Endothelial cell of umbilical vein (primary cell): ENCODE data around the gene SLC26A6. TPM values are rescaled to one million over a fixed set of nuclear protein-coding genes. Genes with fewer than 3 reads are reported as not detected.

Source experiments
- BruUV-seq: library from RNA; stranded (reverse); fragments of 400-500 nt; replicated peaks from 2 replicates; lab custom pipeline; 2021; lab: Mats Ljungman, UMichigan
- CTCF ChIA-PET: fragments of 300-600, 350-600 bp; sonication (Branson Sonifier 250); formaldehyde crosslinking; loops from one replicate; lab custom pipeline; 2021; ENCODE audit warnings: antibody characterized with exemption, inconsistent platforms; lab: Charles Lee
- POLR2A ChIA-PET: fragments of 300-600, 350-600 bp; sonication (Branson Sonifier 250); formaldehyde crosslinking; loops from one replicate; lab custom pipeline; 2021; ENCODE audit warnings: antibody characterized with exemption, inconsistent platforms; lab: Charles Lee
- DNase-seq: peaks from one replicate; pipeline ENCODE4 v3.0.0-alpha.2; 2011; ENCODE audit warnings: low read depth, low spot score
- FAIRE-seq: peaks from 2 replicates; lab custom pipeline; 2011; peaks lifted over from hg19 to GRCh38; lab: Jason Lieb, UNC
- H2AFZ ChIP-seq: 2 replicates; pipeline ENCODE4 v1.6.0; 2012; ENCODE audit warnings: low read depth, low read length, control low read depth, inconsistent platforms
- H3K27ac ChIP-seq: 2 replicates; pipeline ENCODE4 v1.5.1; 2011; ENCODE audit warnings: low read depth, mild to moderate bottlenecking, control low read depth, low read length, moderate library complexity; ENCODE audit not compliant: insufficient read depth
- H3K27me3 ChIP-seq, 2 experiments: 2 replicates each; pipeline versions ENCODE4 v1.6.0 to v1.6.1; 2011; ENCODE audit warnings: low read length in 2 of 2, mixed read lengths in 1 of 2; ENCODE audit not compliant: control insufficient read depth in 2 of 2, insufficient read depth in 2 of 2
- H3K36me3 ChIP-seq, 2 experiments: 2 replicates in 1 of 2; 3 replicates in 1 of 2; pipeline ENCODE4 v1.5.1; 2011; ENCODE audit warnings: low read length in 2 of 2, mild to moderate bottlenecking in 1 of 2, moderate library complexity in 1 of 2; ENCODE audit not compliant: control insufficient read depth in 2 of 2, insufficient read depth in 2 of 2; ENCODE audit errors: extremely low read depth in 1 of 2
- H3K4me1 ChIP-seq: 3 replicates; pipeline ENCODE4 v1.5.1; 2011; ENCODE audit warnings: mild to moderate bottlenecking, low read length; ENCODE audit not compliant: control insufficient read depth, insufficient read depth; ENCODE audit errors: extremely low read depth
- H3K4me2 ChIP-seq: 2 replicates; pipeline ENCODE4 v1.6.1; 2011; ENCODE audit warnings: low read length, control low read depth, mixed read lengths; ENCODE audit not compliant: insufficient read depth
- H3K4me3 ChIP-seq, 3 experiments: fragments of 200-600 bp in 1 of 3; sonication (generic), shearing (Covaris generic) in 1 of 3; replicated peaks in 1 of 3; 2 replicates each; pipeline ENCODE4 v1.5.1; 2011 to 2016; ENCODE audit warnings: control low read depth in 3 of 3, low read length in 3 of 3, mild to moderate bottlenecking in 2 of 3, inconsistent platforms in 1 of 3, low read depth in 1 of 3, moderate library complexity in 1 of 3; ENCODE audit not compliant: insufficient read depth in 1 of 3
- H3K79me2 ChIP-seq: 2 replicates; pipeline ENCODE4 v1.6.0; 2012; ENCODE audit warnings: low read length, inconsistent platforms; ENCODE audit not compliant: control insufficient read depth, insufficient read depth
- H3K9ac ChIP-seq: replicated peaks from 2 replicates; pipeline ENCODE3; 2011; ENCODE audit warnings: low read length, control low read depth; ENCODE audit not compliant: insufficient read depth; ENCODE audit errors: extremely low read depth
- H3K9me1 ChIP-seq: replicated peaks from 3 replicates; pipeline ENCODE4 v1.6.0; 2011; ENCODE audit warnings: mild to moderate bottlenecking, low read length; ENCODE audit not compliant: control insufficient read depth, insufficient read depth; ENCODE audit errors: extremely low read depth
- H3K9me3 ChIP-seq: replicated peaks from 2 replicates; pipeline ENCODE4 v1.5.1; 2012; ENCODE audit warnings: low read length, inconsistent platforms; ENCODE audit not compliant: control insufficient read depth, insufficient read depth
- H4K20me1 ChIP-seq: replicated peaks from 2 replicates; pipeline ENCODE3; 2011; ENCODE audit warnings: mild to moderate bottlenecking, low read length; ENCODE audit not compliant: control insufficient read depth, insufficient read depth; ENCODE audit errors: extremely low read depth
- CTCF ChIP-seq, 2 donors: IDR thresholded peaks; 1 replicate in 1 of 2; 2 replicates in 1 of 2; pipeline ENCODE4 v1.5.1; 2011; ENCODE audit warnings: low read length in 2 of 2, mild to moderate bottlenecking in 2 of 2, moderate library complexity in 2 of 2, control low read depth in 1 of 2, inconsistent platforms in 1 of 2, low read depth in 1 of 2; ENCODE audit not compliant: insufficient read depth in 1 of 2; ENCODE audit errors: extremely low read depth in 1 of 2
- EZH2 ChIP-seq: IDR thresholded peaks from 2 replicates; pipeline ENCODE4 v1.6.1; 2012; ENCODE audit warnings: borderline replicate concordance, low read depth, mild to moderate bottlenecking, moderate library complexity, low read length, inconsistent platforms; ENCODE audit not compliant: severe bottlenecking
- FOS ChIP-seq: IDR thresholded peaks from 2 replicates; pipeline ENCODE4 v1.6.1; 2011; ENCODE audit warnings: mild to moderate bottlenecking, low read length, moderate library complexity, borderline replicate concordance; ENCODE audit not compliant: insufficient read depth
- GATA2 ChIP-seq: IDR thresholded peaks from 2 replicates; pipeline ENCODE4 v1.7.0; 2011; ENCODE audit warnings: low read depth, mild to moderate bottlenecking, moderate library complexity, mixed read lengths, low read length; ENCODE audit not compliant: insufficient read length, insufficient read depth
- JUN ChIP-seq: IDR thresholded peaks from 2 replicates; pipeline ENCODE4 v1.6.1; 2011; ENCODE audit warnings: borderline replicate concordance, low read depth; ENCODE audit not compliant: insufficient read length, insufficient read depth
- MAX ChIP-seq: IDR thresholded peaks from 2 replicates; pipeline ENCODE4 v1.6.1; 2011; ENCODE audit not compliant: insufficient read depth, insufficient read length
- MYC ChIP-seq: IDR thresholded peaks from one replicate; pipeline ENCODE4 v1.6.1; 2011; ENCODE audit warnings: mild to moderate bottlenecking, low read depth, low read length
- POLR2A ChIP-seq: IDR thresholded peaks from 2 replicates; pipeline ENCODE4 v1.6.1; 2012; ENCODE audit warnings: low read depth, mild to moderate bottlenecking, control low read depth, low read length
- POLR2AphosphoS5 ChIP-seq: IDR thresholded peaks from 2 replicates; pipeline ENCODE4 v1.6.1; 2012; ENCODE audit warnings: low read depth, mild to moderate bottlenecking, control low read depth, low read length, moderate library complexity; ENCODE audit not compliant: insufficient read depth
- dilution Hi-C: fragments of 300-500 bp; cut with MboI; formaldehyde crosslinking; loops from one replicate; pipeline ENCODE4 v1.15.0; 2019; ENCODE audit warnings: low sequenced_read_pairs; ENCODE audit not compliant: extremely low pct_ligation_motif_present
- intact Hi-C: fragments of 100-400 bp; cut with micrococcal nuclease; formaldehyde crosslinking; loops from one replicate; pipeline ENCODE4 v1.10.0; 2022
- polyA plus RNA-seq, 4 experiments: library from polyadenylated mRNA; depleted of rRNA in 3 of 4; stranded (reverse) in 3 of 4; unstranded in 1 of 4; fragments of >200 nt; gene quantifications; 2 replicates each; pipeline versions ENCODE4 v1.2.1 to v1.2.3, GENCODE V29; 2011 to 2012; ENCODE audit warnings: missing spikeins in 1 of 4
- total RNA-seq: library from RNA; stranded (reverse); gene quantifications from 2 replicates; pipeline ENCODE4 v1.2.3, GENCODE V29; 2021

Gene SLC26A6
- total and polyA plus RNA-seq, 2 donors (not counting 3 experiments of a cell fraction or from before 2014, with no cell fraction given): 31.0 to 32.2 TPM

GRCh38 chr3:48684054-48684349 lies 48.7 kb upstream of the SLC26A6 start:
- ChIA-PET POLR2A (no interaction called here), CTCF (interaction anchor here (0.9 to 2.0 kb wide), 8 partner anchors 11 to 283 kb away, joined by 3 to 5 read pairs (median 3); partner anchors contain the start of genes CELSR3, IP6K2 and SLC26A6)
- H3K9me1 ChIP-seq: no peaks in the 10 kb centered on the region
- H3K36me3 ChIP-seq: peaks cover 7 to 30% of the 10 kb centered on the region in 2 experiments
- H3K4me3 ChIP-seq: no peak overlapping the region
- no peak overlapping the region for H3K27ac ChIP-seq
- peaks cover 2% of the 10 kb centered on the region for H3K79me2 ChIP-seq
- no peak overlapping the region for H3K4me2 ChIP-seq
- intact Hi-C loops: loop anchor here (2.0 kb wide), 2 partner anchors 19 to 75 kb away; partner anchors contain the start of gene UQCRC1
- peaks cover 14% of the 10 kb centered on the region for H3K4me1 ChIP-seq
- dilution Hi-C loops: no loop called here
- BruUV-seq: no TSS peak
- FAIRE-seq: no peak
- no peak for DNase-seq
- TF ChIP-seq POLR2A (no peak), MAX (no peak), CTCF (IDR thresholded peaks at IDR 0.05; ENCODE audit: extremely low read depth in 1 of 2, insufficient read depth in 1 of 2, low read depth in 1 of 2, low read length in 2 of 2) (no peak), EZH2 (no peak), JUN (no peak), FOS (no peak), POLR2AphosphoS5 (no peak), GATA2 (no peak), MYC (no peak)
- no peaks in the 10 kb centered on the region for H3K27me3 ChIP-seq
- no peaks in the 10 kb centered on the region for H4K20me1 ChIP-seq
- no peak overlapping the region for H3K9ac ChIP-seq
- H3K9me3 ChIP-seq: no peaks in the 10 kb centered on the region
- no peak overlapping the region for H2AFZ ChIP-seq
